Neural cell (in vitro differentiated cells): ENCODE results near the gene HDHD2. TPM values are rescaled to one million over a fixed set of nuclear protein-coding genes. Genes with fewer than 3 reads are reported as not detected.
"Not testable (repeated sequence)": the region's sequence is repeated elsewhere in the genome, so short reads cannot be mapped to it uniquely, and the experiment has no call there.

ENCODE experiments used
- H2AFZ ChIP-seq: fragments of 200-600, 300-800 bp; sonication (generic), shearing (Covaris generic); 2 replicates; pipeline ENCODE4 v1.6.0; 2014; ENCODE audit warnings: low read depth, mild to moderate bottlenecking, antibody characterized with exemption, low read length, moderate library complexity
- H3F3A ChIP-seq: fragments of 200-600 bp; shearing (Covaris generic); 2 replicates; pipeline ENCODE4 v1.6.1; 2016; ENCODE audit warnings: mild to moderate bottlenecking, moderate library complexity, mixed read lengths, antibody characterized with exemption, low read length; ENCODE audit not compliant: insufficient read depth, poor library complexity, severe bottlenecking
- H3K27ac ChIP-seq: fragments of 200-600, 300-800 bp; sonication (generic), shearing (Covaris generic); 2 replicates; pipeline ENCODE4 v1.5.1; 2014; ENCODE audit warnings: mild to moderate bottlenecking, low read length, moderate library complexity
- H3K27me3 ChIP-seq: fragments of 300-800, 200-600 bp; sonication (generic), shearing (Covaris generic); 2 replicates; pipeline ENCODE4 v1.6.0; 2014; ENCODE audit warnings: mild to moderate bottlenecking, low read depth, low read length, moderate library complexity; ENCODE audit not compliant: insufficient read depth
- H3K36me3 ChIP-seq: fragments of 300-800, 200-600 bp; sonication (generic), shearing (Covaris generic); 2 replicates; pipeline ENCODE4 v1.5.1; 2014; ENCODE audit warnings: mild to moderate bottlenecking, antibody characterized with exemption, low read length, moderate library complexity; ENCODE audit not compliant: insufficient read depth
- H3K4me2 ChIP-seq: fragments of 300-800, 200-600 bp; sonication (generic), shearing (Covaris generic); 2 replicates; pipeline ENCODE4 v1.6.0; 2014; ENCODE audit warnings: mild to moderate bottlenecking, low read length
- H3K4me3 ChIP-seq: fragments of 300-800, 200-600 bp; sonication (generic), shearing (Covaris generic); 2 replicates; pipeline ENCODE4 v1.5.1; 2014; ENCODE audit warnings: mild to moderate bottlenecking, low read length, moderate library complexity
- H3K79me2 ChIP-seq: fragments of 200-600 bp; shearing (Covaris generic); replicated peaks from 2 replicates; pipeline ENCODE4 v1.6.0; 2014; ENCODE audit warnings: mild to moderate bottlenecking, low read length, moderate library complexity; ENCODE audit not compliant: insufficient read depth
- H3K9ac ChIP-seq: fragments of 300-800, 200-600 bp; sonication (generic), shearing (Covaris generic); 2 replicates; pipeline ENCODE4 v1.6.1; 2016; ENCODE audit warnings: mild to moderate bottlenecking, low read length, mixed read lengths
- H3K9me2 ChIP-seq: fragments of 200-600 bp; shearing (Covaris generic); 2 replicates; pipeline ENCODE4 v1.6.1; 2016; ENCODE audit warnings: mild to moderate bottlenecking, low read length, mixed read lengths; ENCODE audit not compliant: insufficient read depth
- H3K9me3 ChIP-seq: fragments of 200-600, 300-800 bp; sonication (generic), shearing (Covaris generic); 2 replicates; pipeline ENCODE4 v1.6.1; 2016; ENCODE audit warnings: mild to moderate bottlenecking, mixed run types, low read length, moderate library complexity, mixed read lengths
- H4K20me1 ChIP-seq: fragments of 200-600 bp; shearing (Covaris generic); 2 replicates; pipeline ENCODE4 v1.6.1; 2016; ENCODE audit warnings: mild to moderate bottlenecking, mixed run types; ENCODE audit not compliant: insufficient read depth
- CTCF ChIP-seq: fragments of 450-650 bp; IDR thresholded peaks from 2 replicates; pipeline ENCODE4 v1.5.1; 2014; ENCODE audit warnings: antibody characterized with exemption, mild to moderate bottlenecking, moderate library complexity; ENCODE audit not compliant: poor library complexity, severe bottlenecking
- EP300 ChIP-seq: fragments of 450-650 bp; conservative IDR thresholded peaks from 2 replicates; pipeline ENCODE4 v1.6.1; 2014; ENCODE audit warnings: antibody characterized with exemption, mild to moderate bottlenecking, moderate library complexity; ENCODE audit not compliant: poor library complexity, severe bottlenecking
- EZH2 ChIP-seq: fragments of 200-600, 300-800 bp; shearing (Covaris generic), sonication (generic); IDR thresholded peaks from 2 replicates; pipeline ENCODE4 v1.6.1; 2014; ENCODE audit warnings: antibody characterized with exemption, low read length, borderline replicate concordance, mild to moderate bottlenecking; ENCODE audit not compliant: insufficient read depth, poor library complexity, severe bottlenecking
- MXI1 ChIP-seq: fragments of 450-650 bp; conservative IDR thresholded peaks from 2 replicates; pipeline ENCODE4 v1.6.1; 2014; ENCODE audit warnings: antibody characterized with exemption, mild to moderate bottlenecking; ENCODE audit not compliant: poor library complexity, severe bottlenecking
- POLR2AphosphoS5 ChIP-seq: IDR thresholded peaks from 2 replicates; pipeline ENCODE4 v1.6.1; 2012
- RAD21 ChIP-seq: fragments of 450-650 bp; conservative IDR thresholded peaks from 2 replicates; pipeline ENCODE4 v1.6.1; 2014; ENCODE audit warnings: antibody characterized with exemption, mild to moderate bottlenecking, moderate library complexity
- REST ChIP-seq: IDR thresholded peaks from 2 replicates; pipeline ENCODE4 v1.6.1; 2012; ENCODE audit warnings: borderline replicate concordance
- SMC3 ChIP-seq: fragments of 450-650 bp; conservative IDR thresholded peaks from 2 replicates; pipeline ENCODE4 v1.6.1; 2014; ENCODE audit warnings: antibody characterized with exemption, mild to moderate bottlenecking, moderate library complexity; ENCODE audit not compliant: poor library complexity
- TAF1 ChIP-seq: IDR thresholded peaks from 2 replicates; pipeline ENCODE4 v1.6.1; 2012; ENCODE audit warnings: low read depth
- polyA plus RNA-seq: library from polyadenylated mRNA; depleted of rRNA; stranded (reverse); fragments of >200 nt; gene quantifications from 2 replicates; pipeline ENCODE4 v1.2.3, GENCODE V29; 2014

Gene HDHD2
- polyA plus RNA-seq, 1 donor from 2014 or later: 61.3 TPM

GRCh38 chr18:47184419-47185050 is 34.2 kb upstream of the HDHD2 start:
- no peak overlapping the region for H3K27ac ChIP-seq
- H3K27me3 ChIP-seq: no peaks in the 10 kb centered on the region
- no peaks in the 10 kb centered on the region for H3F3A ChIP-seq
- H3K79me2 ChIP-seq: no peaks in the 10 kb centered on the region
- no peaks in the 10 kb centered on the region for H3K36me3 ChIP-seq
- TF ChIP-seq SMC3: no peak
- no peak for TF ChIP-seq EZH2
- no peak for TF ChIP-seq TAF1
- no peak for TF ChIP-seq CTCF
- no peak for TF ChIP-seq EP300
- no peak for TF ChIP-seq POLR2AphosphoS5
- TF ChIP-seq RAD21: no peak
- no peak for TF ChIP-seq MXI1
- TF ChIP-seq REST: no peak
- no peak overlapping the region for H3K4me2 ChIP-seq
- no peak overlapping the region for H3K9ac ChIP-seq
- H3K9me3 ChIP-seq: no peaks in the 10 kb centered on the region
- no peak overlapping the region for H2AFZ ChIP-seq
- no peaks in the 10 kb centered on the region for H3K9me2 ChIP-seq
- no peaks in the 10 kb centered on the region for H4K20me1 ChIP-seq
- H3K4me3 ChIP-seq: no peak overlapping the region

- not testable (repeated sequence) for H3K9me2 ChIP-seq, H3K9ac ChIP-seq, H3K4me3 ChIP-seq, H2AFZ ChIP-seq, H3K36me3 ChIP-seq, H3K4me2 ChIP-seq, H3K27me3 ChIP-seq, H3K79me2 ChIP-seq, H4K20me1 ChIP-seq, H3K27ac ChIP-seq, H3F3A ChIP-seq, H3K9me3 ChIP-seq
Measured at GRCh38 chr18:47182156-47182555, 31.9 kb upstream of the HDHD2 start.

- Histone ChIP-seq H4K20me1 (no peaks in the 10 kb centered on the region), H3K79me2 (peaks cover 4% of the 10 kb centered on the region), H3K9me3 (no peaks in the 10 kb centered on the region), H3K9ac (no peak overlapping the region), H3K36me3 (no peaks in the 10 kb centered on the region), H3K27me3 (no peaks in the 10 kb centered on the region), H3F3A (no peaks in the 10 kb centered on the region), H3K4me3 (no peak overlapping the region), H3K27ac (no peak overlapping the region), H3K9me2 (no peaks in the 10 kb centered on the region), H2AFZ (no peak overlapping the region), H3K4me2 (no peak overlapping the region)
- TF ChIP-seq POLR2AphosphoS5 (no peak), TAF1 (no peak), CTCF (no peak), REST (no peak), RAD21 (no peak)
Measured at GRCh38 chr18:47180765-47181164, 30.5 kb upstream of the HDHD2 start.
